ENCODE data around the gene DIPK1B. TPM values are rescaled to one million over a fixed set of nuclear protein-coding genes. Genes with fewer than 3 reads are reported as not detected.
A peak's percentile ranks its signal among the peaks of the same experiment; 100 is the strongest.

DIPK1B gene
- total RNA-seq, 3 donors from 2014 or later: 4.8 to 8.2 (median 5.6) TPM

GRCh38 chr9:136678034-136678433, 34.3 kb upstream of the DIPK1B start:
- TF ChIP-seq POLR2A (IDR thresholded peaks at IDR 0.05): no peak
- TF ChIP-seq, protein P1, sequence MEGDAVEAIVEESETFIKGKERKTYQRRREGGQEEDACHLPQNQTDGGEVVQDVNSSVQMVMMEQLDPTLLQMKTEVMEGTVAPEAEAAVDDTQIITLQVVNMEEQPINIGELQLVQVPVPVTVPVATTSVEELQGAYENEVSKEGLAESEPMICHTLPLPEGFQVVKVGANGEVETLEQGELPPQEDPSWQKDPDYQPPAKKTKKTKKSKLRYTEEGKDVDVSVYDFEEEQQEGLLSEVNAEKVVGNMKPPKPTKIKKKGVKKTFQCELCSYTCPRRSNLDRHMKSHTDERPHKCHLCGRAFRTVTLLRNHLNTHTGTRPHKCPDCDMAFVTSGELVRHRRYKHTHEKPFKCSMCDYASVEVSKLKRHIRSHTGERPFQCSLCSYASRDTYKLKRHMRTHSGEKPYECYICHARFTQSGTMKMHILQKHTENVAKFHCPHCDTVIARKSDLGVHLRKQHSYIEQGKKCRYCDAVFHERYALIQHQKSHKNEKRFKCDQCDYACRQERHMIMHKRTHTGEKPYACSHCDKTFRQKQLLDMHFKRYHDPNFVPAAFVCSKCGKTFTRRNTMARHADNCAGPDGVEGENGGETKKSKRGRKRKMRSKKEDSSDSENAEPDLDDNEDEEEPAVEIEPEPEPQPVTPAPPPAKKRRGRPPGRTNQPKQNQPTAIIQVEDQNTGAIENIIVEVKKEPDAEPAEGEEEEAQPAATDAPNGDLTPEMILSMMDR (IDR thresholded peaks at IDR 0.05): no peak
- no peak for TF ChIP-seq POLR2AphosphoS5 (IDR thresholded peaks at IDR 0.05)
- Histone ChIP-seq H3K36me3 (no peaks in the 10 kb centered on the region), H3K4me3 (no peak overlapping the region), H3K27me3 (no peaks in the 10 kb centered on the region), H3K4me1 (no peaks in the 10 kb centered on the region), H3K27ac (no peak overlapping the region), H3K9me3 (no peaks in the 10 kb centered on the region)
- intact Hi-C loops (cut with DNase I; ENCODE audit: low total_unique reads): no loop called here
- DNase-seq (ENCODE audit: low spot score in 2 of 2): no peak

GRCh38 chr9:136678624-136679023, 33.7 kb upstream of the DIPK1B start:
- no peak overlapping the region for H3K4me3 ChIP-seq
- intact Hi-C loops (cut with DNase I; ENCODE audit: low total_unique reads): no loop called here
- H3K27me3 ChIP-seq: no peaks in the 10 kb centered on the region
- H3K27ac ChIP-seq: no peak overlapping the region
- H3K4me1 ChIP-seq: no peaks in the 10 kb centered on the region
- H3K36me3 ChIP-seq: no peaks in the 10 kb centered on the region
- H3K9me3 ChIP-seq: no peaks in the 10 kb centered on the region
- no peak for DNase-seq (ENCODE audit: low spot score in 2 of 2)
- TF ChIP-seq, protein P1 (IDR thresholded peaks at IDR 0.05): no peak
- no peak for TF ChIP-seq POLR2AphosphoS5 (IDR thresholded peaks at IDR 0.05)
- TF ChIP-seq POLR2A (IDR thresholded peaks at IDR 0.05): no peak

DNA sequence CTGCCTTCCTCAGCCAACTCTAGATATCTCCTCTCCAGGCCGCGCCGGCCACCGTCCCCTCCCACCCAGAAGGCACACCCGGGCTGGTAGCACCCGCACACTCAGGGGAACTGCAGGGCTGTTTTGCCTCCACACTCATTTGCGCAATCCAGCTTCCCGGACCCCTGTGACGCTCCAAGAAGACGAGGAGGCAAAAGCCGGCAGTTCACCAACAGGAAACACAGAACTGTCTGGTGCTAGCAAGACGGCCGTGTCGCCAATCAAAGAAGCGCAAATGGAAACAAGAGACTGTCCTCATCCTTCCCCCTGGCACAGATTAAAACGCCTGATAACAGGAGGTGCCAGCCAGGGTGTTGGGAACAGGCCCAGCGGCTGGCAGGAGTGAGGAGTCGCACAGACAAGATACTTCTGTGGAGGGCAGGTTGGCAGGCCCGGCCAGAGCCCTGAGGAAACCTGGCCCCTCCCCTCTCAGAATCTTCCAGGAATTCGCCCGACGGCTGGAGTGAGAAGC, 32.9 kb upstream of the DIPK1B start:
- H3K27ac ChIP-seq: peak overlapping the region; percentile 29 to 56
- TF ChIP-seq POLR2A (IDR thresholded peaks at IDR 0.05): no peak
- TF ChIP-seq, protein P1 (IDR thresholded peaks at IDR 0.05): no peak
- TF ChIP-seq POLR2AphosphoS5 (IDR thresholded peaks at IDR 0.05): no peak
- no peaks in the 10 kb centered on the region for H3K9me3 ChIP-seq
- peak in 1 of 2 donors; percentile 78 for DNase-seq (ENCODE audit: low spot score in 2 of 2)
- H3K27me3 ChIP-seq: no peaks in the 10 kb centered on the region
- intact Hi-C loops (cut with DNase I; ENCODE audit: low total_unique reads): no loop called here
- H3K4me3 ChIP-seq: peak overlapping the region in 1 of 3 donors; percentile 9
- no peaks in the 10 kb centered on the region for H3K36me3 ChIP-seq
- no peaks in the 10 kb centered on the region for H3K4me1 ChIP-seq

DNA sequence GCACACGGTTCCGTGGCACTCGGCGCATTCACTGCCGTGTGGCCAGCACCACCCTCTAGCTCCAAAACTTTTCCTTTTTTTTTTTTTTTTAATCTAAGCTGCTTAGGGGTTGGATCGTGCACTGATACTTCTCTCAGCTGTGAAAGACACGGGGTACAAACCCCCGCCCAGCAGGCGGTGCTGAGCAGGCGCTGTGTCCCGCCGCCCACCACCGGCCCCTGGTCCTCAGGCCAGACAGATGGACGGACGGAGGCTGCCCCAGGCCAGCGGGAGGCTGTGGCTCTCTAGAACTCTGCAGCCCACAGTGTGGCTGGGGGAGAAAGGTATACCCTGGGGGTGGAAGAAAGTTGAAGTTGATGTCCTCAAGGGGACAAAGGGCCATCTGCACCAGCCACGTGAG, 31.3 kb upstream of the DIPK1B start:
- intact Hi-C loops (cut with DNase I; ENCODE audit: low total_unique reads): no loop called here
- TF ChIP-seq POLR2A (IDR thresholded peaks at IDR 0.05) (no peak), POLR2AphosphoS5 (IDR thresholded peaks at IDR 0.05) (no peak)
- TF ChIP-seq, protein P1 (IDR thresholded peaks at IDR 0.05): no peak
- DNase-seq (ENCODE audit: low spot score in 2 of 2): no peak
- no peaks in the 10 kb centered on the region for H3K9me3 ChIP-seq
- no peak overlapping the region for H3K27ac ChIP-seq
- no peaks in the 10 kb centered on the region for H3K27me3 ChIP-seq
- peaks cover 5 to 6% of the 10 kb centered on the region in 2 donors for H3K4me1 ChIP-seq
- no peaks in the 10 kb centered on the region for H3K36me3 ChIP-seq
- H3K4me3 ChIP-seq: no peak overlapping the region

- no peak for TF ChIP-seq POLR2A (IDR thresholded peaks at IDR 0.05)
- Histone ChIP-seq H3K4me1 (peaks cover 8 to 10% of the 10 kb centered on the region in 2 donors), H3K36me3 (no peaks in the 10 kb centered on the region), H3K4me3 (no peak overlapping the region), H3K27ac (no peak overlapping the region), H3K27me3 (no peaks in the 10 kb centered on the region), H3K9me3 (no peaks in the 10 kb centered on the region)
- DNase-seq (ENCODE audit: low spot score in 2 of 2): no peak
- intact Hi-C loops (cut with DNase I; ENCODE audit: low total_unique reads): no loop called here
Observed at GRCh38 chr9:136681945-136682699, 30.2 kb upstream of the DIPK1B start.
